NCI-H774 (cell line): ENCODE measurements around the gene PLPPR4.
"Not testable (repeated sequence)": the region's sequence is repeated elsewhere in the genome, so short reads cannot be mapped to it uniquely, and the experiment has no call there.

Experiments
- DNase-seq: peaks from one replicate; lab custom pipeline; 2025; lab: John Stamatoyannopoulos, UW

PLPPR4 gene

GRCh38 chr1:99264201-99265021 lies at the start of gene PLPPR4:
TSS of gene PLPPR4 (plus strand) at chr1:99264492. CDS start at chr1:99264594, 102 bp downstream.
- peak; percentile 52 for DNase-seq

- DNase-seq, result no peak
These were observed 47.3 kb upstream of the PLPPR4 start for GRCh38 chr1:99216956-99217355.

- DNase-seq, result no peak
These were observed 46.7 kb upstream of the PLPPR4 start for GRCh38 chr1:99217599-99217998.

GRCh38 chr1:99218572-99218971 lies 45.7 kb upstream of the PLPPR4 start:
- DNase-seq, result no peak

- DNase-seq, result no peak
These were observed 45.3 kb upstream of the PLPPR4 start for GRCh38 chr1:99218999-99219398.

- no peak for DNase-seq
These were observed 37.0 kb upstream of the PLPPR4 start for GRCh38 chr1:99227056-99227897.

- no peak for DNase-seq
These were observed 36.1 kb upstream of the PLPPR4 start for GRCh38 chr1:99228153-99228552.

GRCh38 chr1:99229122-99229521 lies 35.2 kb upstream of the PLPPR4 start:
- DNase-seq, result no peak

GRCh38 chr1:99230695-99231094 lies 33.6 kb upstream of the PLPPR4 start:
- no peak for DNase-seq

GRCh38 chr1:99232172-99232571 lies 32.1 kb upstream of the PLPPR4 start:
- no peak for DNase-seq

GRCh38 chr1:99233446-99233845 lies 30.8 kb upstream of the PLPPR4 start:
- DNase-seq, result no peak

GRCh38 chr1:99236756-99237155 lies 27.5 kb upstream of the PLPPR4 start:
- DNase-seq, result no peak

- DNase-seq, result no peak
These were observed 24.6 kb upstream of the PLPPR4 start for GRCh38 chr1:99239690-99240089.

- DNase-seq, result no peak
These were observed 23.7 kb upstream of the PLPPR4 start for GRCh38 chr1:99240621-99241020.

- DNase-seq, result no peak
These were observed 18.1 kb upstream of the PLPPR4 start for GRCh38 chr1:99246152-99246551.

- no peak for DNase-seq
These were observed 17.1 kb upstream of the PLPPR4 start for GRCh38 chr1:99247199-99247598.

- no peak for DNase-seq
These were observed 13.6 kb upstream of the PLPPR4 start for GRCh38 chr1:99250728-99251127.

GRCh38 chr1:99251308-99251707 lies 13.0 kb upstream of the PLPPR4 start:
- no peak for DNase-seq

GRCh38 chr1:99252630-99253029 lies 11.7 kb upstream of the PLPPR4 start:
- no peak for DNase-seq

GRCh38 chr1:99260402-99260801 lies 3.9 kb upstream of the PLPPR4 start:
- not testable (repeated sequence) for DNase-seq

- no peak for DNase-seq
These were observed 832 bp downstream of the PLPPR4 start for GRCh38 chr1:99265124-99265523.

GRCh38 chr1:99266726-99267125 lies 2.4 kb downstream of the PLPPR4 start:
- no peak for DNase-seq

GRCh38 chr1:99268021-99268420 lies 3.7 kb downstream of the PLPPR4 start:
- no peak for DNase-seq
